HG03460 (cell line): ENCODE results near the gene HK1.

Source experiments
- ATAC-seq: cut with Tn5 transposase; IDR thresholded peaks from one replicate; pipeline ENCODE4 v1.9.1; 2021; ENCODE audit not compliant: unreplicated experiment

The HK1 gene

GRCh38 chr10:69400936-69401335, 122.6 kb downstream of the HK1 start:
- ATAC-seq = no peak

DNA sequence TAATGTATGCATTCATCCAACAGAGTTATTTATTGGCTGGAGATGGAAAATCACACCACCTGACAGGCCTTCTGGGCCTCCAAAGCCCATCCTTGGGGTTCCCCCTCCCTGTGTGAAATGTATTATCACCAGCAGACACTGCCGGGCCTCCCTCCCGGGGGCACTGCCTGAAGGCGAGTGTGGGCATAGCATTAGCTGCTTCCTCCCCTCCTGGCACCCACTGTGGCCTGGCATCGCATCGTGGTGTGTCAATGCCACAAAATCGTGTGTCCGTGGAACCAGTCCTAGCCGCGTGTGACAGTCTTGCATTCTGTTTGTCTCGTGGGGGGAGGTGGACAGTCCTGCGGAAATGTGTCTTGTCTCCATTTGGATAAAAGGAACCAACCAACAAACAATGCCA, 123.1 kb downstream of the HK1 start:
- no peak for ATAC-seq

GRCh38 chr10:69402386-69402785, 124.1 kb downstream of the HK1 start:
- no peak for ATAC-seq

- no peak for ATAC-seq
These were observed 124.8 kb downstream of the HK1 start for GRCh38 chr10:69403066-69403465.

DNA sequence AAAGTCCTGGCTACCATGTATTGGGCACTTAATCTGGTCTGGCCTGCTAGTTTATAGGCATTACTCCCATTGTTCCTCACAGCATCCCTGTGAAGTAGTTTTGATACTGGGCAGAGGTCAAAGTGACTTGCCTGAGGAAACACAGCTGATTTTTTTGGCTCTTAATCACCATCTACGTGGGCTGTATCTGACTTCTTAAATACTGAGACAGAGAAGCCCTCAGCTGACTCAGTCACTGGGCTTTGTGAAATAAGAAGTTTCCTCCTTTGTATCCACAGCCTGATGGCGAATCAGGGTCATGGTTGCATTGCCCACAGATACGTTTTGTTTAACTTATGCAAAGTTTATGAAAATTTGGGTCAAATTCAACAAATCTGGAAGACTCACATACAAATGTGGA, 125.2 kb downstream of the HK1 start:
- no peak for ATAC-seq

DNA sequence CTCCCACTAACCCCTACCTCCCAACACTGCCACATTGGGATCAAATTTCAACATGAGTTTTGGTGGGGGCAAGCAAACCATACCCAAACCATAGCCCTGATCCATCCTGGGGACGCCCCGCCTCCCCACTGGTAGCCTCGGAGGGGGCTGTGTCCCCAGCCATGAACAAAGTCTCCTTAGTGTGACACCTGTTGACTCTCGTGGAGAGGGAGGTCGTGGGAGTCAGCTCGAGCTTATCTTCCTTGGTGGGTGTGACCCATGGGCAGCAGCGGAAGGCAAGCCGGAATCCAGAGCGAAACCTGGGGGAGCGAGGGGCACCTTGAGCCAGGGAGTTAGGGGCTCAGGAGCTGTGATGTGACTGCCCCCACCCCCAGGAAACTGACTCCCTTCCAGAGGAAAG, 126.5 kb downstream of the HK1 start:
- no peak for ATAC-seq

DNA sequence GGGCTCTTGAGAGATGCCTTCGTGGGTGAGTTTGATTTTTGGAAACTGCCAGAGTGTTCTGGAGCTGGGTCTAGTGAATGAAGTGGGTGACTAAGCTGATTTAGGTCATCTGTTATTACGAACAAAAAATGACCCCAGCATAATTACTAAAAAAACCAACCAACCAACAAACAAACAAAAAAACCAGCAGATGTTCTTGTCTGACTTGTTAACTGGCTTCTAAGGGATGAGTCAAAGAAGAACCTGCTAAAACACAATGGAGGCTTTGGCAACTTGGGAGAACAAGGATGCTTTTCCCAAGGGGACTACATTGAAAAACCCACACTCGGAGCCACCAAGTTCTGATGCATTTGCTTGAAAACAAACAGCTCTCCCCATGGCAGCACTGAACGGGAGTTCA, 126.9 kb downstream of the HK1 start:
- no peak for ATAC-seq

DNA sequence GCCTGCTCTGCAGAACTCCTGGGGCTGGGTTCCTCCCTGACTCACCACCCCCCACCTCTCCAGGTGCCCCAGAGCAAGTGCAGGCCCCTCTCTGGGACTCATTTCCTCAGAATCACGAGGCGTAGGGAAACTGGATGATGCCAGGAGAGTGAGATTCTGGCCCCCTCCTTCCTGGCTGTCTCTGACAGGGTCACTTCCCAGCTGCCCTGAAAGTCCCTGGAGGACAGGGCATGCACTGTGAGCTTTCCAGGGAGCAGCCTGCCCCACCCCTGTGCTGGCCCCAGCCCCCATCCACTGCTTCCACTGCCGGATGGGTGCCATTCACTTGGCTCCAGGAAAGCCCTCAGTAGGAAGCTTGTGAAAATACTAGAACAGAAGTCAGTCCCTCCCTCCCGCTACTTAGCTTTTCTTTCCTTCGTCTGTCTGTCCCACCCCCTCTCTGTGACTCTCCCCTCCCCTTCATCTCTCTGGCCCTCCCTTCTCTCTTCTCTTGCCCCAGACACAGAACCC, 128.1 kb downstream of the HK1 start:
- no peak for ATAC-seq

DNA sequence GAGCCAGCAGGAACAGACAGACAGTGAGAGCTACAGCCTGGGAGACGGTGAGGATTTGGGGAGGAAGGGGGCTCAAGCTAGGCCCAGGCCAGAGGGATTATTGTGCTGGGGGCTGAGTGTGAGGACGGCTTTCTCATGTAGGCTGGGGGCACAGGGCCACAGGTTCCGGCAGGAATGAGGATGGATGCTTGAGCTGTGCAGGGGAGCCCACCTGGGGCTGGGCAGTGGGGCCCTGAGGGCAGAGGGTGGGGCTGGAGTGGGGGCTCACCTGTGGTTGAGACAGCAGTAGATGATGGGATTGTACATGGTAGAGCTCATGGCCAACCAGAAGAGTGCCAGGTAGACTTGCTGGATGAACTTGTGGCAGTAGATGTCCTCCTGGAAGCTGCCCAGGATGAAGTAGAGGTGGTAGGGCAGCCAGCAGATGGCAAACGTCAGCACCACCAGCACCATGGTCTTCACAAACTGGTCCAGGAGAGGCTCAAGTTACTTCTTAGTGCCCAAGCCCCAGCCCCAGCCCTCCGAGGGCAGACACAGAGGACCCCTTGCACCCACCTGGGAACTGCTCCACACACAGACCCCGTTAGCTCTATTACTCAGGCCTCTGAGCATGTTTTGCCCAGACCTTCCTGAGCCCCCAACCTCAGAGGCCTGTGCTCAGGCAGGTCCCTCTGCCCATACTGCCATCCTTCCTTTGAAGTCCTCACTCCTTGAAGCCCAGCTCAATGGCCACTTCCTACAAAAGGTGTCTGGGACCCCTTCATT, 128.7 kb downstream of the HK1 start:
- ATAC-seq = no peak

DNA sequence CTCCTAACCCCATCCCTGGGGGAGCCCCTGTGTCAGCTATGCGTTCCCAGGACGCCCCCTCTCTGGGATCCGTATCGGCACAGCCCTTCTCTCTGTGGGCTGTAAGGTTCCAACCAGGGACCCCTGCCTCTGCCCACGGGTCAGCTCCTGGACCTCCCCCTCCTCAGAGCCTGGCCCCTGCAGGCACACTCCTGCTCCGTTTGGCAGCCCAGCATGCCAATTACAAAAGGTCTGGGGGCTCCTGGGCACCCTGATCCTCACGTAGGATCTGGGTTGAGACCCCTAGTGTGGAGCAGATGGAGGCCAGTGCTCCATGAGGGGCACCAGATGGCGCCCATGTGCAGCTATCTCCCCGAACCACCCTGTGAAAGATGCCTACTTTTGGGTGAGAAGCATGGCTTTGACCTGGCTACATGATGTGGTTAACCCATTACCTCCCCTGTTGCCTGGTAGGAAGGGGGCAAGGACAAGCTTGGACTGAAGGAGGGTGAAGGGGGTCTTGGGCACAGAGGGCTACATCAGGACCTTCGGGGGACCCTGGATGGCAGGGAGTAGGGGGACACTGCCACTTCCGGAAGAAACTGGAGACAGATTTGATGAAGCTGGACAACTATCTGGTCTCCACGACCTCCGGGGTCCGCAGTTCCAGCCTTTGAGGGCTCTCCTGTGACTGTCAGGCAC, 129.5 kb downstream of the HK1 start:
- ATAC-seq = no peak

DNA sequence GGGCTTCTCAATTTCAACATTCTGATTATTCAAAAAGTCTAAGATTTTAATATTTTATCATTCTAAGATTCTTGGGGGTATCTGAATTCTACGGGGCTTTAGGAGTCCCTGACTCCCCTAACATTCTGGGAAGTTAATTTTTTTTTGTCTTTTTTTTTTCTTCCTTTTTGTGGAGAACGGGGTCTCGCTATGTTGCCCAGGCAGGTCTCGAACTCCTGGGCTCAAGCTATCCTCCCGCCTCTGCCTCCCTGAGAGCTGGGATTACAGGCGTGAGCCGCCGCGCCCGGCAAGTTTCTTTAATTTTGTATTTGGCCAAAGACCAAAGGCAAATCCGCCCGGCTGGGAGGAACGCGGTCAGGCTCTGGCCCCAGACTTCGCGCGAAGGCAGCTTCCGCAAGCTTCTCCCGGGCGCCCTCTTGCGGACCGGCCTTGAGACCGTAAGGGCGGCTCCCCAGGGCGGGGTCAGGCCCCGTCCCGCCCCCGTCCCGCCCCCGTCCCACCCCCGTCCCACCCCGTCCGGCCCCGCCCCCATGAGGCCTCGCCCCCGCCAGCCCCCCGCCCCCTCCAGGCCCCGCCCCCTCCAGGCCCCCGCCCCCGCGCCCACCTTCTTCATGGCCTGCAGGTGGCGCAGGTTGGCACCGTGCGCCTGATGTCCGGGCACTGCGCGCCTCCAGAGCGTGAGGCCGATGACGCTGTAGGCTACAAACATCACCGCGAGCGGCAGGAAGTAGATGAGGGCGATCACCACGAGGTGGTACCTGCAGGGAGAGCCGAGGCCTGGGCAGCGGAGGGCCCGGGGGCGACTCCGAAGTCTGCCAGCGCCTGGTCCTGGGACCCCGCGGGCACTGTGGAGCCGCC, 130.3 kb downstream of the HK1 start:
- ATAC-seq = peak; percentile 83

DNA sequence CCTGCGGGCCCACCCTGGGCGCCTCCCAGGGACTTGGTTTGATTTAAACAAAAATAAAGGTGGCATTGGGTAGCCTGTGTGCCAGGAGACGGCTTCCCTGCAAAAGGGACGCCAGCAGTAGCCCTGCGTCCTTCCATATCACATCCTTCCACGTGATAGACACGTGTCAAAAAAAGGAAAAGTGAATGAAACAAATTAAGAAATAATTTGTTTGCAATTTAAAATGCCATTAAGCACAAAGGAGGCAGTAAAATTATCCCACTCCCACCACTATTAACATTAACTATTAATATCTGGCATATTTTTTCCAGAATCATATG, 130.8 kb downstream of the HK1 start:
- ATAC-seq = no peak

- peak; percentile 36 for ATAC-seq
These were observed 131.7 kb downstream of the HK1 start for GRCh38 chr10:69409968-69410367.

DNA sequence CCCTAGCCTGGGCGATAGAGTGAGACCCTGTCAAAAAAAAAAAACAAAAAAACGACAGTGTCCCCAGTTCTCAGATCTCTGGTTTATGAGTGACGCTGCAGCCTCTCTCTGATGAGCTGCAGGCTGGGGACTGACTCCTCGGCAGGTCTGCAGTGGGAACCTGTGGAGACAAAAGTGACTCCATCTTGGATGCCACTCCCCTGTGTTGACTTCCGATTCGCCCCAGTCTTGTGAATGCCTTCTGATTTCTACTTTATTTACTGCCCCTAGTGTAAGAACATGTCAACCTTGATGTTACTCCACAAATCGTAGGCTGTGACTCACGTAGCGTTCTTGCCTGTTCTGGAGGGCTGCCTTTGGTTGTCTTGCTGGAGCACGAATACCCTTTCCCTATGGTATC, 132.2 kb downstream of the HK1 start:
- ATAC-seq = no peak

DNA sequence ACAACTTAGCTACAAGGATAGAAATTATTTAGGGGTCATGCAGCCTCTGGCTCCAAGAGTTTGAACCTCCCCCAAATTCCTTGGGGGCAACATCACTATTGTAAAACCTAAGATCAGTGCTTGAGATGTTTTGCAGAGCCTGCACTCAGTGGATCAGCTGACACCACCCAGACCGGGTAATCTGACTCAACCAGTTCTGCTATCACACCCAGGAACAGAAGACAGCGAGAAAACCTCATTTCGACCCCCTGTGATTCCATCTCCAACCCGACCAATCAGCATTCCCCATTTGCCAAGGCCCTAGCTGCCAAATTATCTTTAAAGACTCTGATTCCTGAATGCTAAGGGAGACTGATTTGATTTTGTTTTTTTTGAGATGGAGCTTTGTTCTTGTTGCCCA, 133.2 kb downstream of the HK1 start:
- no peak for ATAC-seq

DNA sequence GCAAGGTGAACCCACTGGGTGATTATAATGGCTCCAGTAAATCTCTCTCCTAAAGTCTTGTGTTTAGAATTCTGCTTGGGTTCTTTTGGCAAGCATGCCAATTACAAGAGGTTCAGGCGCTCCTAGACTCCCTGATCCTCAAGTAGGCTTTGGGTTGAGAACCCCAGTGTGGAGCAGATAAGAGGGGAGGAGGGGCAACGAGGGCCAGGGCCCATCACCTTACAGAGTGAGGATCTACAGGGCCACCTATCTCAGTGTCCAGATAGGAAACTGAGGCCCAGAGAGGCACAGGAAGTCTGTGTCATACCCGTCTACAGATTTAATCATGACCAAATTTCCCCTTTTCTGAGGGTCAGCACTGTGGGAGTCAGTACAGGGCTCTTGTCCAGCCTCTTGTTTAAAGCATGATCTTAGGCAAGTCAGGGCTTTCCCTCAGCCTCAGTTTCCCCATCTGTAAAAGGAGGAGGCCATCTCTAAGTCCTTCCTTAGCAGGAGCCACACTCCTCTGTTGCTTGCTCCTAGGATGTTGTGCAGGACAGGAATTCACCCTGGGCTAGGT, 134.0 kb downstream of the HK1 start:
- no peak for ATAC-seq

DNA sequence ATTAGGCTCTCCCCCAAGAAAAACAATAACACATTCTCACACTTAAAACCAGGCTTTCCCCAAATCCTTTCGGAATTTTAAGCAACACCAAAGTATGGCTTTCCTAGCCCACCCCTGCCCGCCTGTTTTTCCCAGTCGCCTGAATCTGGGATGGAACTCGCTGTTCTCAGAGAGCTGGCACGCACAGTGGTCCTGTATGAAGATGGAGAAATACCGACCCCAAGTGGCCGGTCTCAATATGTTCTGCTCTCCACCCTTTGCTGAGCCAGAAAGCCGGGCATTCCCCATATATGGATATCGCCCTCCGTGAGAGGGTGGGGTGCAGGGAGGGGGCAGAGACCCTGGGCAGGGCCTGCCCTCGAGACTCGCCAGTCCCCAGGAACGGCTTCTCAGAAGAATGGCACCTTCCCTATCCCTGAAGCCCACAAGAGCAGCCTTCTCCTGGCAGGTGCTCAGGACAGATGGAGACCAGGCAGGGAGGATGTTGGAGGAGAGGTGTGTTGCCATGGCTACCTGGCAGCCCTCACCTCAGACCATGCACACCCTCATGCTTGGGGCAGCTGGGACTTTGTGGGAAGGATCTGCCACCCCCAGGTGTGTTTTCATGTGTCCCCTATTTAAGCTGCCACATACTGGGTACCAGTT, 135.0 kb downstream of the HK1 start:
- ATAC-seq = no peak

DNA sequence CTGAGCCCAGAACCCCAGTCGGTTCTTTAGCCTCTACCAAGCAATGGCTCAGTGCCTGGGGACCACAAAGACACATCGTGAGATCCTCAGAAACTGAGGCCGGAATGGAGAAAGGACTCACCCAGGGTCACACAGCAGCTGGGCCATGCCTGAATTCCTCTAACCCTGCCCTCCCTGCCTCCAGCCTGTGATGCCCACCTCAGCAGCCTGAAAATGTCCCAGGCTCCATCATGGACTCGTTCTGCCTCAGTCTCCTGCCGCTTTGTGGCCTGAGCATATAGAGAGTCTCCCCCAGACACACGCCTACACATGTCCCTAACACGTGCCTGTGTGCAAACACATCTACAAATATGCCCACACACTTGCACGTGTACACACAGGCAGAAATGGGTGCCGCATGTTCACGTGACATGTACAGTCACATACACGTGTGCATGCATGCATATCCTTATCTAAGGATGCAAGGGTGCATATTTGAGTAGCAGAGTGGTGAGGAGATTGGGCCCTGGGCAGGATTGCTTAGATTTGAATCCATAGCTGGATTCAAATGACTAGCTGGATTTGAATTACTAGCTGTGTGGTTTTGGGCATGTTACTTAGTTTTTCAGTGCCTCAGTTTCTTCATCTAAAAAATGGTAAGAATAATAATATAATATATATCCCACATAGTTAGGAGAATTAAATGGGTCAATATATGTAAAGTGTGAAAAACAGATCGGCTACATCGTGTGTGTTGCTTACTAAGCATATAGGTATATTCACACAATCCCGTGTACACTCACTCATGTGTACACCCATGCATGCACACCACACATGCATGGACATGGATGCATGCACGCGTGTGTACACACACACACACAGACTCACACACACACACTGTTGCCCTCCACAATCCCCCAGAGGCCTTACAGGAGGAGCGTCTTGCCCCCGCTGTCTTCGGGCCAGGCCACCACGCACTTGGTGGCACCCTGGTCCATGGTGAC, 136.0 kb downstream of the HK1 start:
- no peak for ATAC-seq

- ATAC-seq = no peak
These were observed 136.8 kb downstream of the HK1 start for GRCh38 chr10:69415049-69415448.

DNA sequence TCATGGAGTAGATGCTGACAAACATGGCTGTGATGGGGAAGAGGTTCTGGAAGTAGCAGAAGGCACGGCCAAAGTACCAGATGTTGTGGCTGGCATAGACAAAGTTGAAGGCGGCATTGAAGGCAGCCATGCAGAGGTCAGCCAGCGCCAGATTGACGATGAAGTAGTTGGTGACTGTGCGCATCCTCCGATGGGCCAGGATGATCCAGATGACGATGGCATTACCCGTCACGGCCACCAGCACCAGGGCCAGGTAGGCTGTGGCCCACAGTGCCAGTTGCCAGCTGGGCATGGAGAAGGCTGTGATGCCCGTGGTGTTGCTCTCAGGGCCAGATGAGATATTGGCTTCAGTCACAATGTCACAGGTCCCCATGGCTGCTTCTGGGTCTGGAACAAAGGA, 137.7 kb downstream of the HK1 start:
- no peak for ATAC-seq
